HepG2 (cell line): ENCODE results near the gene AANAT. TPM values are rescaled to one million over a fixed set of nuclear protein-coding genes. Genes with fewer than 3 reads are reported as not detected.
A peak's percentile ranks its signal among the peaks of the same experiment; 100 is the strongest.

Source experiments
- GZF1 ChIP-seq: sonication (generic); formaldehyde crosslinking; IDR thresholded peaks from 2 replicates; pipeline ENCODE4 v1.5.1; 2020; ENCODE audit warnings: mild to moderate bottlenecking, missing genetic modification reagents
- KLF6 ChIP-seq: IDR thresholded peaks from 2 replicates; pipeline ENCODE4 v1.8.0; 2016; ENCODE audit warnings: missing biosample characterization, missing genetic modification reagents
- ZNF160 ChIP-seq: sonication (generic); formaldehyde crosslinking; IDR thresholded peaks from 2 replicates; pipeline ENCODE4 v1.8.0; 2022; ENCODE audit warnings: mild to moderate bottlenecking, inconsistent platforms, missing genetic modification reagents
- ZNF678 ChIP-seq: sonication (generic); formaldehyde crosslinking; IDR thresholded peaks from 2 replicates; pipeline ENCODE4 v1.4.0; 2020; ENCODE audit warnings: mild to moderate bottlenecking, missing genetic modification reagents
- ZNF710 ChIP-seq: sonication (generic); formaldehyde crosslinking; IDR thresholded peaks from 2 replicates; pipeline ENCODE4 v1.5.0; 2020; ENCODE audit warnings: mild to moderate bottlenecking, missing genetic modification reagents, borderline replicate concordance
- ZNF780A ChIP-seq: sonication (generic); formaldehyde crosslinking; IDR thresholded peaks from 2 replicates; pipeline ENCODE4 v1.8.0; 2022; ENCODE audit warnings: mild to moderate bottlenecking, missing genetic modification reagents, moderate library complexity
- polyA plus RNA-seq, 8 experiments: library from polyadenylated mRNA; depleted of rRNA in 3 of 8; stranded (reverse) in 7 of 8; unstranded in 1 of 8; fragments of >200 nt; fragmentation: Illumina TruSeq in 4 of 8; extraction: Trizol in 4 of 8; gene quantifications; 2 replicates each; pipeline versions ENCODE4 v1.2.1 to v1.2.3, GENCODE V29; 2011 to 2016; ENCODE audit warnings: low read depth in 4 of 8, missing spikeins in 1 of 8, mixed read lengths in 1 of 8; ENCODE audit not compliant: insufficient read depth in 1 of 8
- total RNA-seq, 5 experiments: library from RNA; depleted of rRNA; stranded (reverse); fragments of >200 nt; fragmentation: Illumina TruSeq; extraction: Trizol; gene quantifications; 2 replicates each; pipeline ENCODE4 v1.2.3, GENCODE V29; 2016; ENCODE audit warnings: low read depth in 1 of 5
- TF ChIP-seq, protein P1 (sequence below): sonication (generic); formaldehyde crosslinking; IDR thresholded peaks from 2 replicates; pipeline ENCODE4 v1.4.0; 2020; ENCODE audit warnings: missing genetic modification reagents
- TF ChIP-seq, protein P2 (sequence below): conservative IDR thresholded peaks from 2 replicates; pipeline ENCODE4 v1.6.1; 2018; ENCODE audit warnings: missing genetic modification reagents
- TF ChIP-seq, protein P3 (sequence below): sonication (generic); formaldehyde crosslinking; IDR thresholded peaks from one replicate; pipeline ENCODE4 v1.5.1; 2020; ENCODE audit warnings: mild to moderate bottlenecking, missing genetic modification reagents; ENCODE audit errors: not compliant biosample characterization

AANAT gene
- total and polyA plus RNA-seq, 2 of the 13 experiments (the other 11 are each of a cell fraction or from before 2014, with no cell fraction given) = 0.07 TPM; not detected in 1

- 0 out of 2 replicates have a peak, but pooled peaks have one; percentile 46 for TF ChIP-seq GZF1
- TF ChIP-seq ZNF780A (CRISPR knock-in tag) = no peak
- TF ChIP-seq, protein P1, sequence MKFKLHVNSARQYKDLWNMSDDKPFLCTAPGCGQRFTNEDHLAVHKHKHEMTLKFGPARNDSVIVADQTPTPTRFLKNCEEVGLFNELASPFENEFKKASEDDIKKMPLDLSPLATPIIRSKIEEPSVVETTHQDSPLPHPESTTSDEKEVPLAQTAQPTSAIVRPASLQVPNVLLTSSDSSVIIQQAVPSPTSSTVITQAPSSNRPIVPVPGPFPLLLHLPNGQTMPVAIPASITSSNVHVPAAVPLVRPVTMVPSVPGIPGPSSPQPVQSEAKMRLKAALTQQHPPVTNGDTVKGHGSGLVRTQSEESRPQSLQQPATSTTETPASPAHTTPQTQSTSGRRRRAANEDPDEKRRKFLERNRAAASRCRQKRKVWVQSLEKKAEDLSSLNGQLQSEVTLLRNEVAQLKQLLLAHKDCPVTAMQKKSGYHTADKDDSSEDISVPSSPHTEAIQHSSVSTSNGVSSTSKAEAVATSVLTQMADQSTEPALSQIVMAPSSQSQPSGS = no peak
- TF ChIP-seq ZNF678 (CRISPR knock-in tag) = no peak
- TF ChIP-seq KLF6 = no peak; the same call in 1 of the 2 replicates
- TF ChIP-seq, protein P2, sequence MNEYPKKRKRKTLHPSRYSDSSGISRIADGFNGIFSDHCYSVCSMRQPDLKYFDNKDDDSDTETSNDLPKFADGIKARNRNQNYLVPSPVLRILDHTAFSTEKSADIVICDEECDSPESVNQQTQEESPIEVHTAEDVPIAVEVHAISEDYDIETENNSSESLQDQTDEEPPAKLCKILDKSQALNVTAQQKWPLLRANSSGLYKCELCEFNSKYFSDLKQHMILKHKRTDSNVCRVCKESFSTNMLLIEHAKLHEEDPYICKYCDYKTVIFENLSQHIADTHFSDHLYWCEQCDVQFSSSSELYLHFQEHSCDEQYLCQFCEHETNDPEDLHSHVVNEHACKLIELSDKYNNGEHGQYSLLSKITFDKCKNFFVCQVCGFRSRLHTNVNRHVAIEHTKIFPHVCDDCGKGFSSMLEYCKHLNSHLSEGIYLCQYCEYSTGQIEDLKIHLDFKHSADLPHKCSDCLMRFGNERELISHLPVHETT (CRISPR knock-in tag) = no peak
- no peak for TF ChIP-seq ZNF160 (CRISPR knock-in tag)
- TF ChIP-seq, protein P3, sequence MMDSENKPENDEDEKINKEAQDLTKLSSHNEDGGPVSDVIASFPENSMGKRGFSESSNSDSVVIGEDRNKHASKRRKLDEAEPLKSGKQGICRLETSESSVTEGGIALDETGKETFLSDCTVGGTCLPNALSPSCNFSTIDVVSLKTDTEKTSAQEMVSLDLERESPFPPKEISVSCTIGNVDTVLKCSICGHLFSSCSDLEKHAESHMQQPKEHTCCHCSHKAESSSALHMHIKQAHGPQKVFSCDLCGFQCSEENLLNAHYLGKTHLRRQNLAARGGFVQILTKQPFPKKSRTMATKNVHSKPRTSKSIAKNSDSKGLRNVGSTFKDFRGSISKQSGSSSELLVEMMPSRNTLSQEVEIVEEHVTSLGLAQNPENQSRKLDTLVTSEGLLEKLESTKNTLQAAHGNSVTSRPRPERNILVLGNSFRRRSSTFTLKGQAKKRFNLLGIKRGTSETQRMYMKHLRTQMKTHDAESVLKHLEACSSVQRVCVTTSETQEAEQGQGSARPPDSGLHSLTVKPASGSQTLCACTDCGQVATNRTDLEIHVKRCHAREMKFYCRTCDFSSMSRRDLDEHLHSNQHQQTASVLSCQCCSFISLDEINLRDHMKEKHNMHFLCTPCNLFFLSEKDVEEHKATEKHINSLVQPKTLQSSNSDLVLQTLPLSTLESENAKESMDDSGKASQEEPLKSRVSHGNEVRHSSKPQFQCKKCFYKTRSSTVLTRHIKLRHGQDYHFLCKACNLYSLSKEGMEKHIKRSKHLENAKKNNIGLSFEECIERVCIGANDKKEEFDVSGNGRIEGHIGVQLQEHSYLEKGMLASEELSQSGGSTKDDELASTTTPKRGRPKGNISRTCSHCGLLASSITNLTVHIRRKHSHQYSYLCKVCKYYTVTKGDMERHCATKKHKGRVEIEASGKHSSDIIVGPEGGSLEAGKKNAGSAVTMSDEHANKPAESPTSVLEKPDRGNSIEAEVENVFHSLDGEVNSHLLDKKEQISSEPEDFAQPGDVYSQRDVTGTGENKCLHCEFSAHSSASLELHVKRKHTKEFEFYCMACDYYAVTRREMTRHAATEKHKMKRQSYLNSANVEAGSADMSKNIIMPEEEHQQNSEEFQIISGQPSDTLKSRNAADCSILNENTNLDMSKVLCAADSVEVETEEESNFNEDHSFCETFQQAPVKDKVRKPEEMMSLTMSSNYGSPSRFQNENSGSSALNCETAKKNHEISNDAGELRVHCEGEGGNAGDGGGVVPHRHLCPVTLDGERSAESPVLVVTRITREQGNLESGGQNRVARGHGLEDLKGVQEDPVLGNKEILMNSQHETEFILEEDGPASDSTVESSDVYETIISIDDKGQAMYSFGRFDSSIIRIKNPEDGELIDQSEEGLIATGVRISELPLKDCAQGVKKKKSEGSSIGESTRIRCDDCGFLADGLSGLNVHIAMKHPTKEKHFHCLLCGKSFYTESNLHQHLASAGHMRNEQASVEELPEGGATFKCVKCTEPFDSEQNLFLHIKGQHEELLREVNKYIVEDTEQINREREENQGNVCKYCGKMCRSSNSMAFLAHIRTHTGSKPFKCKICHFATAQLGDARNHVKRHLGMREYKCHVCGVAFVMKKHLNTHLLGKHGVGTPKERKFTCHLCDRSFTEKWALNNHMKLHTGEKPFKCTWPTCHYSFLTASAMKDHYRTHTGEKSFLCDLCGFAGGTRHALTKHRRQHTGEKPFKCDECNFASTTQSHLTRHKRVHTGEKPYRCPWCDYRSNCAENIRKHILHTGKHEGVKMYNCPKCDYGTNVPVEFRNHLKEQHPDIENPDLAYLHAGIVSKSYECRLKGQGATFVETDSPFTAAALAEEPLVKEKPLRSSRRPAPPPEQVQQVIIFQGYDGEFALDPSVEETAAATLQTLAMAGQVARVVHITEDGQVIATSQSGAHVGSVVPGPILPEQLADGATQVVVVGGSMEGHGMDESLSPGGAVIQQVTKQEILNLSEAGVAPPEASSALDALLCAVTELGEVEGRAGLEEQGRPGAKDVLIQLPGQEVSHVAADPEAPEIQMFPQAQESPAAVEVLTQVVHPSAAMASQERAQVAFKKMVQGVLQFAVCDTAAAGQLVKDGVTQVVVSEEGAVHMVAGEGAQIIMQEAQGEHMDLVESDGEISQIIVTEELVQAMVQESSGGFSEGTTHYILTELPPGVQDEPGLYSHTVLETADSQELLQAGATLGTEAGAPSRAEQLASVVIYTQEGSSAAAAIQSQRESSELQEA (CRISPR knock-in tag) = no peak
- peak; percentile 33; the same call in 1 of the 2 replicates for TF ChIP-seq ZNF710 (CRISPR knock-in tag)
Observed at GRCh38 chr17:76497979-76498875, 30.8 kb downstream of the AANAT start (continued).
